ENCODE results near the gene GRIN1. TPM values are rescaled to one million over a fixed set of nuclear protein-coding genes. Genes with fewer than 3 reads are reported as not detected.

The GRIN1 gene
- total RNA-seq, 2 experiments from 2014 or later = 0.06 to 0.15 TPM

DNA sequence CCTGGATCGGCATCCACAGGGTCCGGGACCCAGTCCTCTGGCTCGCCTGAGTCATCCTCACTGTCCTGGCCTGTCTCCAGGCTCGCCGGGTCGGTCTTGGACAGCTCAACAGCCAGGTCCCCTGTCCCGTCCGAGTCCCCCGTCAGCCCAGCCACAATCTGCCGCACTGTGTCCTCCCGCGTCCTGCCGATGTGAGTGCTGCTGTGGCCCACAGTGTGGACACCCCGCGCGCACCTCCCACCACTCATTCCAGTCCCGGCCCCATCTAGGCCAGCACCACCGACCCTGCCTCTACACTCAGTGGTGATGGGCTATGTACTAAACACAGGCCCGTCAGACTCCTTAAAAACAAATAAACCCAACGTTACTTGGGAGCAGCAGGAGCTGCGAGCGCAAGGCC is 42.7 kb downstream of the GRIN1 start:
- TF ChIP-seq EZH2phosphoT487 (IDR thresholded peaks at IDR 0.05; ENCODE audit: borderline replicate concordance, low read depth, low read length) = no peak
- Histone ChIP-seq H3K9me2 (ENCODE audit: insufficient read depth, low read length) (no peaks in the 10 kb centered on the region), H3K9me3 (ENCODE audit: low read length) (no peaks in the 10 kb centered on the region), H3K4me1 (ENCODE audit: insufficient read depth, low read length, poor library complexity, severe bottlenecking) (peaks cover 5% of the 10 kb centered on the region), H4K20me1 (ENCODE audit: insufficient read depth, low read length) (no peaks in the 10 kb centered on the region; the same call in 1 of the 2 replicates), H2AFZ (ENCODE audit: low read length) (no peak overlapping the region), H3K27ac (ENCODE audit: low read depth, low read length, poor library complexity, severe bottlenecking) (no peak overlapping the region), H3K36me3 (ENCODE audit: insufficient read depth, low read length) (peaks cover 71% of the 10 kb centered on the region), H3K79me2 (ENCODE audit: insufficient read depth, low read depth, low read length) (peaks cover 4% of the 10 kb centered on the region; the same call in 1 of the 2 replicates), H3K4me2 (ENCODE audit: low read length) (no peak overlapping the region), H3K4me3 (ENCODE audit: low read depth, low read length, poor library complexity, severe bottlenecking) (no peak overlapping the region)
- no peak for DNase-seq (ENCODE audit: low spot score)
- CTCF ChIA-PET (ENCODE audit: unreplicated experiment) = no interaction called here
- POLR2A ChIA-PET = no interaction called here
- BruUV-seq (replicated peaks) = no TSS peak
- intact Hi-C loops (cut with micrococcal nuclease; ENCODE audit: unreplicated experiment) = no loop called here

DNA sequence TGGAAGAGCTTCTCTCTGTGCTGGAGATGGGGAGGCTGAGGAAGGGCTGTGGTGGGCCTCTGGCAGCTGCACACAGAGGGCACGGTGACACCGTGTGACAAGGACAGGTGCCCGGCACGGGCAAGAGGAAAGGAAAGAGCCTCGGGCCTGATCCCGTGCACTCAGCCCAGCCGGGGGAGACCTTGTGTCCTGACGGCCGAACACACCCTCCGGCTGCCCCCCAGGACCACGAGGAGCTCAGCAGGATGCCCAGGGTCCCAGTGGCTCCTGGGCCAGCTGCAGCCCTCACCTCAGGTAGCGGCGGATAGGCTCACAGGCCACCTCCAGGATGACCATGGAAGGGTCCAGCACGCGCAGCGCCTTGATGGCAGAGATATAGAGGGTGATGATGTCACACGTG is 43.9 kb downstream of the GRIN1 start:
- Histone ChIP-seq H2AFZ (ENCODE audit: low read length) (no peak overlapping the region), H4K20me1 (ENCODE audit: insufficient read depth, low read length) (peaks cover 6% of the 10 kb centered on the region; the same call in 1 of the 2 replicates), H3K27ac (ENCODE audit: low read depth, low read length, poor library complexity, severe bottlenecking) (no peak overlapping the region), H3K79me2 (ENCODE audit: insufficient read depth, low read depth, low read length) (peaks cover 16% of the 10 kb centered on the region), H3K4me1 (ENCODE audit: insufficient read depth, low read length, poor library complexity, severe bottlenecking) (peaks cover 15% of the 10 kb centered on the region), H3K9me2 (ENCODE audit: insufficient read depth, low read length) (no peaks in the 10 kb centered on the region), H3K4me3 (ENCODE audit: low read depth, low read length, poor library complexity, severe bottlenecking) (no peak overlapping the region), H3K36me3 (ENCODE audit: insufficient read depth, low read length) (peaks cover 67% of the 10 kb centered on the region), H3K4me2 (ENCODE audit: low read length) (no peak overlapping the region), H3K9me3 (ENCODE audit: low read length) (no peaks in the 10 kb centered on the region)
- no TSS peak for BruUV-seq (replicated peaks)
- DNase-seq (ENCODE audit: low spot score) = no peak
- intact Hi-C loops (cut with micrococcal nuclease; ENCODE audit: unreplicated experiment) = no loop called here
- POLR2A ChIA-PET = interaction anchor here (1.0 kb wide), 1 partner anchor 32 kb away, joined by 6 read pairs; no protein-coding TSS in a partner anchor
- CTCF ChIA-PET (ENCODE audit: unreplicated experiment) = no interaction called here
- TF ChIP-seq, protein P1, sequence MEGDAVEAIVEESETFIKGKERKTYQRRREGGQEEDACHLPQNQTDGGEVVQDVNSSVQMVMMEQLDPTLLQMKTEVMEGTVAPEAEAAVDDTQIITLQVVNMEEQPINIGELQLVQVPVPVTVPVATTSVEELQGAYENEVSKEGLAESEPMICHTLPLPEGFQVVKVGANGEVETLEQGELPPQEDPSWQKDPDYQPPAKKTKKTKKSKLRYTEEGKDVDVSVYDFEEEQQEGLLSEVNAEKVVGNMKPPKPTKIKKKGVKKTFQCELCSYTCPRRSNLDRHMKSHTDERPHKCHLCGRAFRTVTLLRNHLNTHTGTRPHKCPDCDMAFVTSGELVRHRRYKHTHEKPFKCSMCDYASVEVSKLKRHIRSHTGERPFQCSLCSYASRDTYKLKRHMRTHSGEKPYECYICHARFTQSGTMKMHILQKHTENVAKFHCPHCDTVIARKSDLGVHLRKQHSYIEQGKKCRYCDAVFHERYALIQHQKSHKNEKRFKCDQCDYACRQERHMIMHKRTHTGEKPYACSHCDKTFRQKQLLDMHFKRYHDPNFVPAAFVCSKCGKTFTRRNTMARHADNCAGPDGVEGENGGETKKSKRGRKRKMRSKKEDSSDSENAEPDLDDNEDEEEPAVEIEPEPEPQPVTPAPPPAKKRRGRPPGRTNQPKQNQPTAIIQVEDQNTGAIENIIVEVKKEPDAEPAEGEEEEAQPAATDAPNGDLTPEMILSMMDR (conservative IDR thresholded peaks at IDR 0.05; ENCODE audit: low read length) = no peak
- no peak for TF ChIP-seq EZH2phosphoT487 (IDR thresholded peaks at IDR 0.05; ENCODE audit: borderline replicate concordance, low read depth, low read length)

DNA sequence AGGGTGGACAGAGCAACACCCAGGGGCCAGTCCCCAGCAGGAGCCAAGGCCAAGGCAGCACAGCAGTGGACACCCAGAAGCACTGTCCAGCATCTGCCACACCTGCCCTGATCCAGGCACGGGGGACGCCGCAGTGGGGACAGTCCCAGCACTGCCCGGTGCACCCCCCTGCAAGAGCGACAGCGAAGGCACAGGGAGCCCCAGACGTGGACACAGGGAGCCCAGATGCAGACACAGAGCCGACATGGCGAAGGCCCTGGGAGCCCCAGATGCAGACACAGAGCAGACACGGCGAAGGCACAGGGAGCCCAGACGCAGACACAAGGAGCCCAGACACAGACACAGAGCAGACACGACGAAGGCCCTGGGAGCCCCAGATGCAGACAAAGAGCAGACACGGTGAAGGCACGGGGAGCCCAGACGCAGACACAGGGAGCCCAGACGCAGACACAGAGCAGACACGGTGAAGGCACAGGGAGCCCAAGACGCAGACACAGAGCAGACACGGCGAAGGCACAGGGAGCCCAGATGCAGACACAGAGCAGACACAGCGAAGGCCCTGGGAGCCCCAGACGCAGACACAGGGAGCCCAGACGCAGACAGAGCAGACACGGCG is 45.1 kb downstream of the GRIN1 start:
- Histone ChIP-seq H3K9me3 (ENCODE audit: low read length) (no peaks in the 10 kb centered on the region), H3K79me2 (ENCODE audit: insufficient read depth, low read depth, low read length) (peaks cover 20% of the 10 kb centered on the region), H3K9me2 (ENCODE audit: insufficient read depth, low read length) (no peaks in the 10 kb centered on the region), H4K20me1 (ENCODE audit: insufficient read depth, low read length) (peaks cover 6% of the 10 kb centered on the region; the same call in 1 of the 2 replicates), H3K4me3 (ENCODE audit: low read depth, low read length, poor library complexity, severe bottlenecking) (no peak overlapping the region), H3K4me2 (ENCODE audit: low read length) (no peak overlapping the region), H2AFZ (ENCODE audit: low read length) (no peak overlapping the region), H3K27ac (ENCODE audit: low read depth, low read length, poor library complexity, severe bottlenecking) (no peak overlapping the region), H3K4me1 (ENCODE audit: insufficient read depth, low read length, poor library complexity, severe bottlenecking) (peaks cover 15% of the 10 kb centered on the region), H3K36me3 (ENCODE audit: insufficient read depth, low read length) (peaks cover 58% of the 10 kb centered on the region)
- intact Hi-C loops (cut with micrococcal nuclease; ENCODE audit: unreplicated experiment) = no loop called here
- CTCF ChIA-PET (ENCODE audit: unreplicated experiment) = no interaction called here
- DNase-seq (ENCODE audit: low spot score) = no peak
- TF ChIP-seq, protein P1 (conservative IDR thresholded peaks at IDR 0.05; ENCODE audit: low read length) = no peak
- TF ChIP-seq EZH2phosphoT487 (IDR thresholded peaks at IDR 0.05; ENCODE audit: borderline replicate concordance, low read depth, low read length) = no peak
- POLR2A ChIA-PET = no interaction called here
- BruUV-seq (replicated peaks) = no TSS peak
